ENCODE measurements around the gene ZBTB16. TPM values are rescaled to one million over a fixed set of nuclear protein-coding genes. Genes with fewer than 3 reads are reported as not detected.

Gene ZBTB16
- total and polyA plus RNA-seq, 4 donors: 8.9 to 140 (median 34.5) TPM

- Histone ChIP-seq H3K36me3 (ENCODE audit: control insufficient read depth in 4 of 4, insufficient read depth in 3 of 4, low read depth in 1 of 4, low read length in 3 of 4) (peaks cover 0 to 8% (median 3%) of the 10 kb centered on the region in 4 donors), H3K4me3 (ENCODE audit: low read depth in 1 of 3, low read length in 3 of 3) (no peak overlapping the region), H3K4me1 (ENCODE audit: control insufficient read depth in 4 of 4, insufficient read depth in 4 of 4, low read length in 3 of 4) (peaks cover 0 to 10% (median 3%) of the 10 kb centered on the region in 4 donors), H3K9me3 (ENCODE audit: control insufficient read depth in 4 of 4, low read length in 3 of 4) (no peaks in the 10 kb centered on the region), H3K27ac (ENCODE audit: low read depth in 1 of 2, low read length in 2 of 2) (no peak overlapping the region), H3K27me3 (ENCODE audit: control insufficient read depth in 4 of 4, insufficient read depth in 4 of 4, low read length in 3 of 4) (no peaks in the 10 kb centered on the region), H3K9ac (ENCODE audit: low read depth in 1 of 2, low read length in 2 of 2) (no peak overlapping the region)
- 91% methylated on average over 3 of the region's 3 CpGs for WGBS
- no peak for DNase-seq (ENCODE audit: low spot score)
- TF ChIP-seq NR2F2 (IDR thresholded peaks at IDR 0.05) (no peak), JUND (IDR thresholded peaks at IDR 0.05) (no peak), HNF4G (IDR thresholded peaks at IDR 0.05) (no peak), FOXA2 (IDR thresholded peaks at IDR 0.05) (no peak), GABPA (IDR thresholded peaks at IDR 0.05 in 1 of 2, conservative IDR thresholded peaks at IDR 0.05 in 1 of 2) (no peak), REST (IDR thresholded peaks at IDR 0.05) (no peak), CTCF (IDR thresholded peaks at IDR 0.05; ENCODE audit: low read depth, low read length, missing input control) (no peak), RXRA (IDR thresholded peaks at IDR 0.05) (no peak), HNF4A (conservative IDR thresholded peaks at IDR 0.05) (no peak), SP1 (IDR thresholded peaks at IDR 0.05) (no peak), MAX (IDR thresholded peaks at IDR 0.05) (no peak), FOXA1 (IDR thresholded peaks at IDR 0.05) (no peak), ZBTB33 (IDR thresholded peaks at IDR 0.05) (no peak)
These were observed 177.3 kb downstream of the ZBTB16 start for GRCh38 chr11:114236829-114237228.

- WGBS: 96% methylated on average over 16 of the region's 16 CpGs
- H3K27ac ChIP-seq (ENCODE audit: low read depth in 1 of 2, low read length in 2 of 2): no peak overlapping the region
- H3K36me3 ChIP-seq (ENCODE audit: control insufficient read depth in 4 of 4, insufficient read depth in 3 of 4, low read depth in 1 of 4, low read length in 3 of 4): peaks cover 0 to 16% (median 5%) of the 10 kb centered on the region in 4 donors
- DNase-seq (ENCODE audit: low spot score): no peak
- H3K4me1 ChIP-seq (ENCODE audit: control insufficient read depth in 4 of 4, insufficient read depth in 4 of 4, low read length in 3 of 4): peaks cover 0 to 3% (median under 1%) of the 10 kb centered on the region in 4 donors
- H3K4me3 ChIP-seq (ENCODE audit: low read depth in 1 of 3, low read length in 3 of 3): no peak overlapping the region
- H3K9ac ChIP-seq (ENCODE audit: low read depth in 1 of 2, low read length in 2 of 2): no peak overlapping the region
- no peaks in the 10 kb centered on the region for H3K27me3 ChIP-seq (ENCODE audit: control insufficient read depth in 4 of 4, insufficient read depth in 4 of 4, low read length in 3 of 4)
- H3K9me3 ChIP-seq (ENCODE audit: control insufficient read depth in 4 of 4, low read length in 3 of 4): no peaks in the 10 kb centered on the region
- TF ChIP-seq GABPA (IDR thresholded peaks at IDR 0.05 in 1 of 2, conservative IDR thresholded peaks at IDR 0.05 in 1 of 2) (no peak), RXRA (IDR thresholded peaks at IDR 0.05) (no peak), SP1 (IDR thresholded peaks at IDR 0.05) (no peak), HNF4A (conservative IDR thresholded peaks at IDR 0.05) (no peak), ATF3 (IDR thresholded peaks at IDR 0.05) (no peak), ZBTB33 (IDR thresholded peaks at IDR 0.05) (no peak), YY1 (IDR thresholded peaks at IDR 0.05) (no peak), RAD21 (IDR thresholded peaks at IDR 0.05) (no peak), EGR1 (IDR thresholded peaks at IDR 0.05; ENCODE audit: low read depth in 2 of 2) (no peak), CTCF (IDR thresholded peaks at IDR 0.05; ENCODE audit: low read depth, low read length, missing input control) (no peak), FOXA2 (IDR thresholded peaks at IDR 0.05) (no peak), HNF4G (IDR thresholded peaks at IDR 0.05) (no peak)
These were observed 178.1 kb downstream of the ZBTB16 start for GRCh38 chr11:114237321-114238280.

All from liver (tissue), 9 donors.